IPS-NIHi7 (cell line): ENCODE results near the gene RAD50.

Experiments
- DNase-seq: peaks from one replicate; pipeline ENCODE4 v3.0.0; 2012; ENCODE audit warnings: mixed read lengths; ENCODE audit errors: extremely low spot score

The RAD50 gene

DNA sequence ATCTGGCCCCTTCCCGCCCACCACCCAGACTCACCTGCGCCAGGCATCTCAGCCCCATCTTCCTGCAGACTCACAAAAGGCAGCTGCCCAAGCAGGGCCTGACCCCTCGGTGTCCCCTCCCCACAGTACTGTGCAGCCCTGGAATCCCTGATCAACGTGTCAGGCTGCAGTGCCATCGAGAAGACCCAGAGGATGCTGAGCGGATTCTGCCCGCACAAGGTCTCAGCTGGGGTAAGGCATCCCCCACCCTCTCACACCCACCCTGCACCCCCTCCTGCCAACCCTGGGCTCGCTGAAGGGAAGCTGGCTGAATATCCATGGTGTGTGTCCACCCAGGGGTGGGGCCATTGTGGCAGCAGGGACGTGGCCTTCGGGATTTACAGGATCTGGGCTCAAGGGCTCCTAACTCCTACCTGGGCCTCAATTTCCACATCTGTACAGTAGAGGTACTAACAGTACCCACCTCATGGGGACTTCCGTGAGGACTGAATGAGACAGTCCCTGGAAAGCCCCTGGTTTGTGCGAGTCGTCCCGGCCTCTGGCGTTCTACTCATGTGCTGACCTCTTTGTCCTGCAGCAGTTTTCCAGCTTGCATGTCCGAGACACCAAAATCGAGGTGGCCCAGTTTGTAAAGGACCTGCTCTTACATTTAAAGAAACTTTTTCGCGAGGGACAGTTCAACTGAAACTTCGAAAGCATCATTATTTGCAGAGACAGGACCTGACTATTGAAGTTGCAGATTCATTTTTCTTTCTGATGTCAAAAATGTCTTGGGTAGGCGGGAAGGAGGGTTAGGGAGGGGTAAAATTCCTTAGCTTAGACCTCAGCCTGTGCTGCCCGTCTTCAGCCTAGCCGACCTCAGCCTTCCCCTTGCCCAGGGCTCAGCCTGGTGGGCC lies 103.1 kb downstream of the RAD50 start:
- DNase-seq: no peak

- no peak for DNase-seq
Observed at GRCh38 chr5:132661231-132662003, 104.6 kb downstream of the RAD50 start.

DNA sequence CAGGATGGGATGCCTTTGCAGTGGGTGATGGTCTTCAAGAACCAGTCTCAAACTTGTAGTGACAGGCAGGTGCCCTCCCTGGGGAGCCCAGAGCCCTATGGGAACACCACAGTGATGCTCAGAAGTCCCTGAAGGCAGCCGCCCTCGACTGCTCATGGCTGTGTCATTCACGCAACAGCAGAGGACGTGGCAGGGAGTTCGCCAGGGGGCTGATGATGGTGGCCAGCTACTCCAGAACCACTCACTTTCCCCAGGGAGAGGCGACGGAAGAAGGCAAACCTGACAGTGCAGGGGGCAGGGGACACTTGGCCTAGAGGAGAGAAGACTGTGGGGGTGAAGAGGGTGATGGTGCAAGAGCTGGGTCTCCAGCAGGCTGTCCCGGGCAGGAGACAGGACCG lies 105.2 kb downstream of the RAD50 start:
- DNase-seq: no peak

DNA sequence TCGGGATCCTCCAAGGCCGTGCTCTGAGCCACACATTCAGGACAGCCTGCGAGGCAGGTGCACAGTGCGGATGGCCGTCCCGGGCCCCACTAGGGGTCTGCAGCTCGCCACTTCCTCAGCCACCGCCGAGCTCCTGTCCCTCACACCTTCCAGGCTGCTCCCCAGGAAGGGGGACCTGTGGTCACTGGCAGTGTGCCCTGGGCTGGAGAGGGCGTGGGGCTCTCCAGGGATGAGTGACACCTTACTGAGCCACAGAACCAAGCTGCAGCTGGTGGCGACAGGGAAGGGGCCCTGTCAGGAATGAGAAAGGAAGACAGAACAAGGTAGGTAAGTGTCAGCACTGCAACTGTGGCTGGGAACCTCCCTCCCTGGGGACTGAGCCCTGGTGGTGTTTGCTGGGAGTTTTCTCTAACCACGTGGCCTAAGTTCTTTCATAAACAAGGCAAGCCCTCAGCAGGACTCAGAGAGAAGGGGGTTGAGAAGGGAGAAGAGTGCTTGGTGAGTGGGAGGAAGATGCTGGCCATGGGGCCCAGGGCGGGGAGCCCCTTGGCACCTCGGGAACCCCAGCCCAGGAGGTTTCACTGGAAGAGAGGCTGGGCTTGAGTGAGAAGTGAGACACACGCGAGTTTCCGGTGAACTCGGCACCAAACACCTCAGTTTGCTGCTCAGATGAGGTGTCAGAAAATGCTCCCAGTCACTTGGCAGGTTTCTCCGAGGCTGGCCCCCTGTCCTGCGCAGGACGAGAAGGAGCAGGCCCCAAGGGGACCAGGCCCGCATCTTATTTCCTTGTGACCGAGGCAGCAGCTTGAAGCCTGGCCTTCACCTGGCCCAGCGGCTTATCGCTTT lies 106.4 kb downstream of the RAD50 start:
- DNase-seq: no peak

GRCh38 chr5:132663771-132664695 lies 107.3 kb downstream of the RAD50 start:
- no peak for DNase-seq

GRCh38 chr5:132664696-132665209 lies 108.0 kb downstream of the RAD50 start:
- no peak for DNase-seq

DNA sequence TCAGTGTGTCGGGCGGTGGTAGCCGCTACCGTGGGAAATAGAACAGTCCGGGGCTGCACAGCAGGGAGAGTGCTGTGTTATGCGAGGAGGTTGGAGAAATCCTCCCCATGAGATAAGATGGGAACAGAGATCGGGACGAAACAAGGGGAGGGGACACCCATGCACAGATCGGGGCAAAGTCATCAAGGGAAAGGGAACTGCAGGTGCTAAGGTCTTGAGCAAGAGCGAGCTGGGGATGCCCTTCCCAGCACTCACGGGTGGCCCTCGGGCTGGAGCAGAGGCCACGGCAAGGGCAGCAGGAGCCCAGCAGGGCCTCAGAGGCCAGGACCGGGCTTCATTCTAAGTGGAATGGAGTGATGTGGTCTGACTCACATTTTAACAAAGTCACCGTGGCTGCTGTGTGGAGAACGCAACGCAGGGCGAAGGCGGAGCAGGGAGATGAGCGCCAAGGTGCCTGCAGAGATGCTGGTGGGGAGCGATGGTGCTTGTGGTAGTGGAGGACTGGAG lies 108.8 kb downstream of the RAD50 start:
- DNase-seq: no peak

DNA sequence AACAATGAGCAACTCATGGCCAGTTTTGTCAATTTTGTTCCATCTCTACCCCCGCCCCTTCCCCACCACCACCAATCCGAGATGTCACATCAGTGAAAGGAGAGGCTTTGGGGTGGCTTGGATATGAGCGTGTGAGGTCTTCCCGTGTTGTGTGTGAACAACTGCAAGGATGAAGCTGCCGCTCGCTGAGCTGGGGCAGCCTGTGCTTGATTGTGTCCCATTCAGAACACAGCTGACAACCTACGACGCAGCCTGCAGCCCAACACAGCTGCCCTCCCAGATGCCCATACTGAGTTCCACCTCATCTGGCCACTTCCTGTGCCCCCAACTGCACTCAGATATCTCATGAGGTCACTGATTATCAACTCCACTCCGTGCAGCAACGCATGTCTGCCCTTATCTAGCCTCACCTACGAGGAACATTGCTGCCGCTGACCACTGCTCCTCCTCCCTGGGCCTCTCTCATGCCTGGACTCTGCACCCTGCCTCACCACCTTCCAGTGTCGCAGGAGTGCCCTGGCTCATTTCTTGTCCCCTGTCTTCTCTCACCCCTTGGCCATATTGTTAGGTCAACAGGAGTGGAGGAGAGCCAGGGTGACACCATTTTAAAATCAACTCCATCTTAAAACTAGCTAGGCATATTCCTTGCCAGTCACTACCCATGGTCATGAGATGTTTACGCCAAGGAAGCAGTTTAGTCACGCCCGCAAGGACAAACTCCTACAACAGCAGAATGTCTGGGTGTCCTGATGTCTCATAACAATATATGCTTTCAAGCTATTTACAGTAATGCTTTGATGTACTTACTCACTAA lies 109.7 kb downstream of the RAD50 start:
- DNase-seq: no peak

DNA sequence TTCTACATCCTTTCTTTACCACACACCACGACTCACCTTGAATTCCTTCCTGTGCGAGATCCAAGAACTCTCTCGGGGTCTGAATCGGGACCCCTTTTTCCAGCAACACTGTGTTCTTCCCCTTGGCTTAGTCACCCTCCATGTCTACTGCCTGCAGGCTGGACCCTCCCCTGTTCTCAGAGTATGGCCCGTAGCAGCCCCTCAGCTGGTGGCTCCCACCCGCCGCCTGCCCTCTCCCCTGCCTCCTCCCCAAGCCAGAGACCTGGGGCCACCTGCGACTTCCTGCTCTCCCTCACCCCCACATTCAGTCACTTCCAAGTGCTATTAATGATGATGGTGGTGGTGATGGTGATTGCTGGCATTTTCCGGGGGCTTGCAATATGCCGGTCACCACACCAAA lies 110.5 kb downstream of the RAD50 start:
- DNase-seq: no peak

DNA sequence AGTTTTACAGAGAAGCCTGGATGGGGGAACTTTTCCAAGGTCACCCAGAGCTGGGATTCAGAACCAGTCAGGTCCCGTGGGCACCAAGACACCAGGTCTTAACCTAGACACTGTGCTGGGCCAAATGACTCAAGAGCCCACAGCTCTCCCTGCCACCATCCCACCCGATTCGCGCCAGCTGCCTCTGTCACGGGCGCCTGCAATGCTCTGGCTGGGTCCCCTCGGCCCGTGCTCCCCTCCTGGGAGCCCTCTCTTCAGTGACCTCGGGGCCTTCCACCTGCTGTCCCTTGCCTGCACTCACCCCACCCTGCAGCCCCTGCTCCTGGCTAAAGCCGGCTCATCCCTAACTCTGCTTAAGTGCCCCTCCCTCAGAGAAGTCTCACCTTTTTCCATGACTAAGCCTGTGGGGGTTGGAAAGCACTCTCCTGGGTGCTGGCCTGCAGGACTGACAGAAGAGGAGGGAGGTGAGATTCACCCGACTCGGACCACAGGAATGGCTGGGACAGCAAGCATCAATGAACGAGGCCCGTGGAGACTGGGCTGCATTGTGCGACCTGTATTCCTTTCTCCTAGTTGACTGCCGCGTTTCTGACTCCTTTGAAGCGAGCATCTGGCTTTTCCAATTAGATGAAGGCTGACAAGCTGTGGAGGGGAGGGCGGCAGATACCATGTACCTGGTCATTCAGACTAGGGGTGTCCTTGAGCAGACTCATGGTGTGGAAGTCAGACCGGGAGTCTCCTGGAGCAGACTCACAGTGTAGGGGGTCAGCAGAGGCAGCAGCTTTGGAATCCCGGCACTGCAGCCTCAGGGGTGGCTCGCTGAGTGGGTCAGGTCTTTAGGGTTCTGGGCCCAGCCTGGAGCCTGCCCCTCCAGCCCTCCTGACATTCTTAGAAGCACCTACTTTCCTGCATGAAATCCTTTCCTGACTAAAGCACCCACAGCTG lies 111.3 kb downstream of the RAD50 start:
- peak; percentile 22 for DNase-seq

GRCh38 chr5:132668706-132669454 lies 112.1 kb downstream of the RAD50 start:
- no peak for DNase-seq

DNA sequence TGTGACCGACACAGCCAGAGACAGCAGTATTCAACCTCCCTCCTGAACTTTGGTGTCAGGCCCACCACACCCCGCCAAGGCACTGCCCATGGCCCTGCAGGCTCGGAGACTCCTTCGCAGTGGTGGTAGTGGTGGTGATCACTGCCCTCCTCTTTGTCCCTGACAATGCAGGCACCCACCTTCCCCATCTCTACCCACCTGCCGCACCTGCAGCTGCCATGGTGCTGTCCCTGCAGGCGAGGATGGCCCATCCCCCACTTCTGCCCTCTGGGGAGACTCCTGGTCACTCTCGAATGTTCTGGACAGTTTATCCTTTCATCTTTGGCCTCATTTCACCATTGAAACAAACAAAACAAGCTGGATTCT lies 112.7 kb downstream of the RAD50 start:
- no peak for DNase-seq

- no peak for DNase-seq
Observed at GRCh38 chr5:132669966-132670882, 113.4 kb downstream of the RAD50 start.

DNA sequence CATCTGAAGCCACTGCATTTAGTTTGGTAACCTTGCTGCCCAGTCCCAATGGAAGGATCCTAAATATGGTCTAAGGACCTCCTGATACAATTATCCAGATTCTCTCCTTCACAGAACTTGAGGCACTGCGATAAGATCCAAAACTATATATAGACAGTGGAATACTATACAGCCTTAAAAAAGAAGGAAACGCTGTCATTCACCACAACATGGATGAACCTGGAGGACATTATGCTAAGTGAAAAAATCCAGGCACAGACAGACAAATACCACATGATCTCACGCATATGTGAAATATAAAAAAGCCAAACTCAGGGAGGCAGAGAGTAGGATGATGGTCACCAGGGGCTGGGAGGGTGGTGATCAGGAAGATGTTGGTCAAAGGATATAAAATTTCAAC lies 114.2 kb downstream of the RAD50 start:
- DNase-seq: no peak

DNA sequence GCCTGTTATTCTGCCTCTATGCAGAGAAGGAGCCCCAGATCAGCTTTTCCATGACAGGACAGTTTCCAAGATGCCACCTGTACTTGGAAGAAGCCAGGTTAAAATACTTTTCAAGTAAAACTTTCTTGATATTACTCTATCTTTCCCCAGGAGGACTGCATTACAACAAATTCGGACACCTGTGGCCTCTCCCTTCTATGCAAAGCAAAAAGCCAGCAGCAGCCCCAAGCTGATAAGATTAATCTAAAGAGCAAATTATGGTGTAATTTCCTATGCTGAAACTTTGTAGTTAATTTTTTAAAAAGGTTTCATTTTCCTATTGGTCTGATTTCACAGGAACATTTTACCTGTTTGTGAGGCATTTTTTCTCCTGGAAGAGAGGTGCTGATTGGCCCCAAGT lies 116.7 kb downstream of the RAD50 start:
- DNase-seq: no peak

DNA sequence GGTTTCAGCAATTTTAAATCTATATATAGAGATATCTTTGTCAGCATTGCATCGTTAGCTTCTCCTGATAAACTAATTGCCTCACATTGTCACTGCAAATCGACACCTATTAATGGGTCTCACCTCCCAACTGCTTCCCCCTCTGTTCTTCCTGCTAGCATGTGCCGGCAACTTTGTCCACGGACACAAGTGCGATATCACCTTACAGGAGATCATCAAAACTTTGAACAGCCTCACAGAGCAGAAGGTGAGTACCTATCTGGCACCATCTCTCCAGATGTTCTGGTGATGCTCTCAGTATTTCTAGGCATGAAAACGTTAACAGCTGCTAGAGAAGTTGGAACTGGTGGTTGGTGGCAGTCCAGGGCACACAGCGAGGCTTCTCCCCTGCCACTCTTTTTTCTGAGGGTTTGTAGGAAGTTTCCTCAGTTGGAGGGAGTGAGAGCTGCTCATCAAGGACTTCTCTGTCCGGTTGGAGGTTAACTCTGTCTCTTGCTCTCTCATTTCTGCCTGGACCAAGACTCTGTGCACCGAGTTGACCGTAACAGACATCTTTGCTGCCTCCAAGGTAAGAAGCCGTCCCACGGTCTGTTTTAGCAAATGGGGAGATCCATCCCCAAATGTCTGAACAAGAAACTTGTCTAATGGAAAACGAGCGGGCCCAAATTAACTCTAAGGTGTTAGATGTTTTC lies 117.3 kb downstream of the RAD50 start, which contains the start of gene IL4:
IL4 (plus strand) TSS at position 51 of the 692 bp plus-strand sequence; CDS start at position 113, 62 bp downstream.
- no peak for DNase-seq
